Testis (tissue), 3 donors: ENCODE measurements around the gene ABL2. TPM values are rescaled to one million over a fixed set of nuclear protein-coding genes. Genes with fewer than 3 reads are reported as not detected.
A peak's percentile ranks its signal among the peaks of the same experiment; 100 is the strongest.

Experiments
- DNase-seq: peaks from one replicate; pipeline ENCODE4 v3.0.0-alpha.2; 2019
- H3K27ac ChIP-seq, 2 donors: fragments of 200-600 bp; sonication (generic); one replicate each; pipeline ENCODE4 v1.5.1; 2019
- H3K27me3 ChIP-seq: fragments of 200-600 bp; sonication (generic); one replicate; pipeline ENCODE4 v1.5.1; 2019
- H3K36me3 ChIP-seq: fragments of 200-600 bp; sonication (generic); one replicate; pipeline ENCODE4 v1.5.1; 2017; ENCODE audit warnings: low read depth; ENCODE audit errors: missing control alignments
- H3K4me1 ChIP-seq: fragments of 200-600 bp; sonication (generic); one replicate; pipeline ENCODE4 v1.5.1; 2019
- H3K4me3 ChIP-seq, 2 donors: fragments of 200-600 bp; sonication (generic); one replicate each; pipeline ENCODE4 v1.5.1; 2017 to 2019
- H3K9me3 ChIP-seq: fragments of 200-600 bp; sonication (generic); one replicate; pipeline ENCODE4 v1.5.1; 2017
- CTCF ChIP-seq, 3 experiments: fragments of 450-650 bp in 2 of 3; fragments of 200-600 bp in 1 of 3; sonication (generic) in 1 of 3; IDR thresholded peaks; one replicate each; pipeline ENCODE4 v1.5.1; 2016 to 2019; ENCODE audit warnings: antibody characterized with exemption in 3 of 3, mild to moderate bottlenecking in 2 of 3, moderate library complexity in 1 of 3
- POLR2A ChIP-seq: fragments of 450-650 bp; IDR thresholded peaks from one replicate; pipeline ENCODE4 v1.6.1; 2017; ENCODE audit warnings: antibody characterized with exemption, mild to moderate bottlenecking, moderate library complexity
- WGBS, 2 donors: methylation state at CpG; one replicate each; pipeline ENCODE4 v1.1.5; 2018; 5-methylcytosine and 5-hydroxymethylcytosine counted together
- intact Hi-C: fragments of 100-400 bp; cut with DNase I; formaldehyde crosslinking; loops from one replicate; pipeline ENCODE4 v1.15.1; 2023; ENCODE audit warnings: low total_unique reads
- polyA plus RNA-seq: library from polyadenylated mRNA; stranded (reverse); fragments of 350-450 nt; fragmentation: Illumina TruSeq; extraction: RNeasy Lipid Tissue Mini Kit (QIAGEN cat#74804); gene quantifications from one replicate; pipeline ENCODE4 v1.2.3, GENCODE V29; 2014; ENCODE audit warnings: low read depth, low replicate concordance; ENCODE audit not compliant: insufficient read depth
- total RNA-seq, 2 donors: library from RNA; depleted of rRNA; stranded (reverse); fragments of >200 nt; gene quantifications; one replicate each; pipeline ENCODE4 v1.2.3, GENCODE V29; 2016

Gene ABL2
- total and polyA plus RNA-seq, 3 donors from 2014 or later: 12.4 to 22.9 (median 21.9) TPM

- DNase-seq: peak; percentile 40
- no peaks in the 10 kb centered on the region for H3K27me3 ChIP-seq
- no peaks in the 10 kb centered on the region for H3K9me3 ChIP-seq
- H3K27ac ChIP-seq: peak overlapping the region; percentile 14 to 69
- intact Hi-C loops: loop anchor here (10.0 kb wide), 1 partner anchor 112 kb away; no protein-coding TSS in a partner anchor
- 0 to 1% methylated on average over 10 to 52 of the region's 52 CpGs for WGBS, 2 donors
- H3K4me3 ChIP-seq: peak overlapping the region; percentile 61 to 79
- H3K4me1 ChIP-seq: peaks cover 13% of the 10 kb centered on the region
- no peak for TF ChIP-seq POLR2A
- no peak for TF ChIP-seq CTCF (IDR thresholded peaks at IDR 0.05)
- H3K36me3 ChIP-seq: no peaks in the 10 kb centered on the region
Measured at GRCh38 chr1:179082333-179082998, 147.0 kb downstream of the ABL2 start.

DNA sequence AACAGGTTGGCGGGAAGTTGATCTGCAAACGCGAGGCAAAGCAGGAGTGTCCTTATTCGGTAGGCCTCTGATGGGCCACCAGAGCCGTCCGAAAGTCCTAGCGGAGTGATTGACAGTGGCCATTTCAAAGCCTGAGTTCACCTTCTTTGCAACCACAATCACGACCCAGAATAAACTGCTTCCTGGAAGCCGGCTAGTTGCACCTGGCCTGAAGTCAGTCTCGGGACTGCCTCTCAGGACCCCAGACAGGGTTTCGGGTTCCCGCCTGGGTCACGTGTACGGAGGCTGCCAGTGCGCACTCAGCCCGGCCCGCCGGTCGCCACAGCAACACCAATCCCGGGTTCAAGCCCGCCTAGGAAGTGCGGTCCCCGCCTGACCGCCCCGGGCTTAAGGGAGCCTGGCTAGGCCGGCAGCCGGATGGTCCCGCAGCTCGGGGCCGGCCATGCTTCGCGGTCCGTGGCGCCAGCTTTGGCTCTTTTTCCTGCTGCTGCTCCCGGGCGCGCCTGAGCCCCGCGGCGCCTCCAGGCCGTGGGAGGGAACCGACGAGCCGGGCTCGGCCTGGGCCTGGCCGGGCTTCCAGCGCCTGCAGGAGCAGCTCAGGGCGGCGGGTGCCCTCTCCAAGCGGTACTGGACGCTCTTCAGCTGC, 147.7 kb downstream of the ABL2 start, which contains the start of gene TOR3A:
Gene TOR3A, plus strand, starts transcription at position 384 of the 646 bp plus-strand sequence. Its CDS starts 59 bp downstream, at position 443.
- H3K9me3 ChIP-seq: no peaks in the 10 kb centered on the region
- no peaks in the 10 kb centered on the region for H3K27me3 ChIP-seq
- intact Hi-C loops: loop anchor here (10.0 kb wide), 1 partner anchor 113 kb away; no protein-coding TSS in a partner anchor
- peak; percentile 95 for DNase-seq
- TF ChIP-seq POLR2A: peak; percentile 16
- no peak for TF ChIP-seq CTCF (IDR thresholded peaks at IDR 0.05)
- peaks cover 13% of the 10 kb centered on the region for H3K4me1 ChIP-seq
- 0% methylated on average over 5 to 28 of the region's 51 CpGs for WGBS, 2 donors
- H3K27ac ChIP-seq: peak within 1 kb of the TSS; percentile 14 to 69
- no peaks in the 10 kb centered on the region for H3K36me3 ChIP-seq
- peak within 1 kb of the TSS; percentile 61 to 79 for H3K4me3 ChIP-seq

- DNase-seq: no peak
- H3K4me3 ChIP-seq: peak overlapping the region; percentile 61 to 79
- peak overlapping the region; percentile 5 to 69 for H3K27ac ChIP-seq
- 30 to 35% methylated on average over 18 of the region's 18 CpGs for WGBS, 2 donors
- TF ChIP-seq CTCF (IDR thresholded peaks at IDR 0.05) (no peak), POLR2A (no peak)
- peaks cover 13% of the 10 kb centered on the region for H3K4me1 ChIP-seq
- H3K36me3 ChIP-seq: no peaks in the 10 kb centered on the region
- intact Hi-C loops: loop anchor here (10.0 kb wide), 1 partner anchor 114 kb away; no protein-coding TSS in a partner anchor
- no peaks in the 10 kb centered on the region for H3K9me3 ChIP-seq
- H3K27me3 ChIP-seq: no peaks in the 10 kb centered on the region
Measured at GRCh38 chr1:179080866-179081686, 148.4 kb downstream of the ABL2 start.

DNA sequence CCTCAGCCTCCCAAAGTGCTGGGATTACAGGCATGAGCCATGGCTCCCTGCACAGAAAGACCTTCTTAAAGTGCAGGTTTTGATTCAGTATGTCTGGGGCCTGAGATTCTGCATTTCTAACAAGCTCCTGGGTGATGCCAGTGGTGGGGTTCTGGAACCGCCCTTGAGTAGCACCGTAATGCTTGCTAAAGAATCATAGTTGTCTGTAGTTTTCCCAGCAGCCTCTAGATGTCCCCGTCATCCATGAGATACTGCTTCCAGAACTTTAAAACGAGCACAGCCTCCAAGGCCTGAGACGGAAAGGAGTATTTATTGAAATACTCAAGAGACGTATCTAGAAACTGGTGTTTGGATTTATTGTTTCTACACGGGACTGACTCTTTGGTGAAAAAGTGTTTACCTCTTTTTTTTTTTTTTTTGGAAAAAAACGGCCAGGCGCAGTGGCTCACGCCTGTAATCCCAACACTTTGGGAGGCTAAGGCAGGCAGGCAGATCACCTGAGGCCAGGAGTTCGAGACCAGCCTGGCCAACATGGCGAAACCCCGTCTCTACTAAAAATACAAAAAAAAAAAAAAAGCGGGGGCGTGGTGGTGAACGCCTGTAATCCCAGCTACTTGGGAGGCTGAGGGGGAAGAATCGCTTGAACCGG, 150.2 kb downstream of the ABL2 start:
- Histone ChIP-seq H3K27ac (no peak overlapping the region), H3K4me3 (no peak overlapping the region), H3K4me1 (peaks cover 13% of the 10 kb centered on the region), H3K9me3 (no peaks in the 10 kb centered on the region), H3K36me3 (no peaks in the 10 kb centered on the region), H3K27me3 (no peaks in the 10 kb centered on the region)
- 56 to 57% methylated on average over 18 of the region's 18 CpGs for WGBS, 2 donors
- TF ChIP-seq POLR2A: no peak
- peak; percentile 60 to 64 (median 62) for TF ChIP-seq CTCF (IDR thresholded peaks at IDR 0.05)
- intact Hi-C loops: no loop called here
- DNase-seq: peak; percentile 78
